Smooth muscle cell (in vitro differentiated cells): Measurements from ENCODE around the gene SP2. TPM values are rescaled to one million over a fixed set of nuclear protein-coding genes. Genes with fewer than 3 reads are reported as not detected.
A peak's percentile ranks its signal among the peaks of the same experiment; 100 is the strongest.

Experiments
- DNase-seq: peaks from one replicate; lab custom pipeline; 2025; ENCODE audit not compliant: unreplicated experiment; lab: John Stamatoyannopoulos, UW
- H2AFZ ChIP-seq: fragments of 200-600 bp; sonication (generic); 2 replicates; pipeline ENCODE4 v1.6.0; 2016; ENCODE audit warnings: antibody characterized with exemption, low read depth, mild to moderate bottlenecking
- H3F3A ChIP-seq: fragments of 200-600 bp; sonication (generic); 2 replicates; pipeline ENCODE4 v1.6.0; 2017; ENCODE audit warnings: antibody characterized with exemption, low read depth
- H3K27ac ChIP-seq: fragments of 200-600 bp; sonication (generic); 2 replicates; pipeline ENCODE4 v1.5.1; 2016; ENCODE audit warnings: low read depth, mild to moderate bottlenecking
- H3K27me3 ChIP-seq: fragments of 200-600 bp; sonication (generic); 2 replicates; pipeline ENCODE4 v1.6.1; 2016; ENCODE audit warnings: low read depth, mild to moderate bottlenecking
- H3K36me3 ChIP-seq: fragments of 200-600 bp; sonication (generic); 2 replicates; pipeline ENCODE4 v1.5.1; 2016; ENCODE audit warnings: low read depth
- H3K4me1 ChIP-seq: fragments of 200-600 bp; sonication (generic); 2 replicates; pipeline ENCODE4 v1.5.1; 2016; ENCODE audit warnings: low read depth
- H3K4me2 ChIP-seq: fragments of 200-600 bp; sonication (generic); 2 replicates; pipeline ENCODE4 v1.6.0; 2016; ENCODE audit warnings: mild to moderate bottlenecking
- H3K4me3 ChIP-seq: fragments of 200-600 bp; sonication (generic); 2 replicates; pipeline ENCODE4 v1.5.1; 2016; ENCODE audit warnings: mild to moderate bottlenecking
- H3K79me2 ChIP-seq: fragments of 200-600 bp; sonication (generic); 2 replicates; pipeline ENCODE4 v1.6.0; 2016; ENCODE audit warnings: low read depth, mild to moderate bottlenecking
- H3K9ac ChIP-seq: fragments of 200-600 bp; sonication (generic); 2 replicates; pipeline ENCODE4 v1.6.0; 2016; ENCODE audit warnings: low read depth
- H3K9me3 ChIP-seq: fragments of 200-600 bp; sonication (generic); replicated peaks from 2 replicates; pipeline ENCODE4 v1.5.1; 2016; ENCODE audit warnings: low read depth
- H4K20me1 ChIP-seq: fragments of 200-600 bp; sonication (generic); 2 replicates; pipeline ENCODE4 v1.6.0; 2016; ENCODE audit warnings: low read depth
- WGBS: methylation state at CpG from one replicate; pipeline ENCODE4 v1.1.7; 2016; ENCODE audit warnings: low lambda C conversion rate; 5-methylcytosine and 5-hydroxymethylcytosine counted together
- polyA plus RNA-seq: library from polyadenylated mRNA; unstranded; fragments of >200 nt; fragmentation: Nextera tagmentation; extraction: Ambion mirVana; gene quantifications from 2 replicates; pipeline ENCODE4 v1.2.1, GENCODE V29; 2016
- total RNA-seq: library from RNA; depleted of rRNA; stranded (reverse); fragments of >200 nt; gene quantifications from 2 replicates; pipeline ENCODE4 v1.2.3, GENCODE V29; 2014
- TF ChIP-seq, protein P1 (sequence below): fragments of 200-600 bp; sonication (generic); IDR thresholded peaks from 2 replicates; pipeline ENCODE4 v1.5.1; 2017; ENCODE audit warnings: borderline replicate concordance, mild to moderate bottlenecking, antibody characterized with exemption; ENCODE audit not compliant: insufficient read depth, poor library complexity, severe bottlenecking

Gene SP2
- total and polyA plus RNA-seq, 2 experiments from 2014 or later: 2.4 to 9.0 TPM

DNA sequence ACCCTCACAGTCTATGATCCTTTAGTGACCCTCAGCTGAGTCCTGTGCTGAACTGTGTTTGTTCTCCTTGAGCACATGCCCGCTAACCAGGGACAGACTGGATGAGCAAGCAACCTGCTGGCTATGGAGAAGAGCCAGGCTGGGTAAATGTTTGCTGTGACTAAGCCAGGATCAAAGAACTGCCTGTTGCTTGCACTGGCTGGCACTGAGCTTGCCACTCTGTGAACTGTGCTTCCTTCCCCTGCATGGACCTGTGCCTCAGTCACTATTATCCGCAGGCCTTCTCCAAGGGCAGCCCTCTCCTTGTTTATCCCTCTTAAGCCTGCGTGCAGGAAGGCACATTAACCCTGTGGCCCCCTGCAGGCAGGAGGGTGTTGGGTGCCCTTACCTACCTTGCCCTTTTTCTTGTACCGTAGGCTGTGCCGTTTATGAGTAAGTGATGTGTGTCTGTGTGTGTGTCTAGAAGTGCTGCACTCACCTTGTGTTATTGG lies 52.7 kb downstream of the SP2 start:
- TF ChIP-seq, protein P1, sequence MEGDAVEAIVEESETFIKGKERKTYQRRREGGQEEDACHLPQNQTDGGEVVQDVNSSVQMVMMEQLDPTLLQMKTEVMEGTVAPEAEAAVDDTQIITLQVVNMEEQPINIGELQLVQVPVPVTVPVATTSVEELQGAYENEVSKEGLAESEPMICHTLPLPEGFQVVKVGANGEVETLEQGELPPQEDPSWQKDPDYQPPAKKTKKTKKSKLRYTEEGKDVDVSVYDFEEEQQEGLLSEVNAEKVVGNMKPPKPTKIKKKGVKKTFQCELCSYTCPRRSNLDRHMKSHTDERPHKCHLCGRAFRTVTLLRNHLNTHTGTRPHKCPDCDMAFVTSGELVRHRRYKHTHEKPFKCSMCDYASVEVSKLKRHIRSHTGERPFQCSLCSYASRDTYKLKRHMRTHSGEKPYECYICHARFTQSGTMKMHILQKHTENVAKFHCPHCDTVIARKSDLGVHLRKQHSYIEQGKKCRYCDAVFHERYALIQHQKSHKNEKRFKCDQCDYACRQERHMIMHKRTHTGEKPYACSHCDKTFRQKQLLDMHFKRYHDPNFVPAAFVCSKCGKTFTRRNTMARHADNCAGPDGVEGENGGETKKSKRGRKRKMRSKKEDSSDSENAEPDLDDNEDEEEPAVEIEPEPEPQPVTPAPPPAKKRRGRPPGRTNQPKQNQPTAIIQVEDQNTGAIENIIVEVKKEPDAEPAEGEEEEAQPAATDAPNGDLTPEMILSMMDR: no peak
- Histone ChIP-seq H2AFZ (peak overlapping the region; percentile 81), H3K9ac (no peak overlapping the region), H3K27ac (no peak overlapping the region), H3K36me3 (no peaks in the 10 kb centered on the region), H3K4me2 (peak overlapping the region; percentile 82), H4K20me1 (no peaks in the 10 kb centered on the region), H3K4me3 (no peak overlapping the region), H3K79me2 (no peaks in the 10 kb centered on the region), H3K27me3 (no peaks in the 10 kb centered on the region), H3K9me3 (no peaks in the 10 kb centered on the region), H3K4me1 (no peaks in the 10 kb centered on the region), H3F3A (no peaks in the 10 kb centered on the region)
- WGBS: 55% methylated on average over 5 of the region's 5 CpGs
- no peak for DNase-seq

DNA sequence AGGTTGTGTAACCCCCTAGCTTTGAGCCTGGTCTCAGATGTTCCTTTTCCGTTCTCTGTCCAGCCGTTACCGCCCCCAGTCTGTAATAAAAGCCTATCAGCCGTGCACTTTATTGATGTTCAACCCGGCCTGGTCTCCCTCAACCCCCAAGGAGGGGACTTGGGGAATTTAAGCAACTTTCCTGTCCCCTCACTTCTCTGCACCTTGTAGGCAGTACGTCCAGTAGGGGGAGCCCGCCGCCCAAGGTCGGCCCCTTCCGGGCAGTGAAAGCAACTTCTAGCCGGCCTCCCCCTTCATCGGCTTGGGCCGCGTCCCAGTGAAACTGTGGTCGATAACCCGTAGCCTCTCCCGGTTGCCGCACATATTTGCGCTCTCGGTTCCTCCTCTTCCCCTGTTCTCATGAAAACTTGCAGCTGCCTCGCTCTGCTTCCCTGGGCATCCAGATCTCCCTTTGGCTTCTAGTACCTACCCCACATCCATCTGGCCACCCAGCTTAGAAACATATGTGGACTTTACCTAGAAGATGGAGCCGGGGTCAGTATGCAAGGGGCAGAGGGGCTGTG lies 53.2 kb downstream of the SP2 start:
- no peaks in the 10 kb centered on the region for H3K4me1 ChIP-seq
- no peaks in the 10 kb centered on the region for H3K79me2 ChIP-seq
- no peak overlapping the region for H3K27ac ChIP-seq
- TF ChIP-seq, protein P1: peak; percentile 89
- DNase-seq: peak; percentile 61
- no peaks in the 10 kb centered on the region for H3F3A ChIP-seq
- peak overlapping the region; percentile 20 for H3K9ac ChIP-seq
- no peaks in the 10 kb centered on the region for H4K20me1 ChIP-seq
- no peaks in the 10 kb centered on the region for H3K36me3 ChIP-seq
- 7% methylated on average over 22 of the region's 22 CpGs for WGBS
- peak overlapping the region; percentile 81 for H2AFZ ChIP-seq
- no peaks in the 10 kb centered on the region for H3K27me3 ChIP-seq
- no peaks in the 10 kb centered on the region for H3K9me3 ChIP-seq
- peak overlapping the region; percentile 27 for H3K4me3 ChIP-seq
- H3K4me2 ChIP-seq: peak overlapping the region; percentile 82

GRCh38 chr17:47949946-47950345 lies 53.9 kb downstream of the SP2 start:
- peak overlapping the region; percentile 82 for H3K4me2 ChIP-seq
- no peak for DNase-seq
- H3K36me3 ChIP-seq: no peaks in the 10 kb centered on the region
- H4K20me1 ChIP-seq: no peaks in the 10 kb centered on the region
- H3K4me3 ChIP-seq: no peak overlapping the region
- TF ChIP-seq, protein P1: no peak
- H3K27ac ChIP-seq: no peak overlapping the region
- H3K79me2 ChIP-seq: no peaks in the 10 kb centered on the region
- 86% methylated on average over 3 of the region's 3 CpGs for WGBS
- H2AFZ ChIP-seq: peak overlapping the region; percentile 81
- no peaks in the 10 kb centered on the region for H3K9me3 ChIP-seq
- no peaks in the 10 kb centered on the region for H3K27me3 ChIP-seq
- H3F3A ChIP-seq: no peaks in the 10 kb centered on the region
- no peak overlapping the region for H3K9ac ChIP-seq
- no peaks in the 10 kb centered on the region for H3K4me1 ChIP-seq

DNA sequence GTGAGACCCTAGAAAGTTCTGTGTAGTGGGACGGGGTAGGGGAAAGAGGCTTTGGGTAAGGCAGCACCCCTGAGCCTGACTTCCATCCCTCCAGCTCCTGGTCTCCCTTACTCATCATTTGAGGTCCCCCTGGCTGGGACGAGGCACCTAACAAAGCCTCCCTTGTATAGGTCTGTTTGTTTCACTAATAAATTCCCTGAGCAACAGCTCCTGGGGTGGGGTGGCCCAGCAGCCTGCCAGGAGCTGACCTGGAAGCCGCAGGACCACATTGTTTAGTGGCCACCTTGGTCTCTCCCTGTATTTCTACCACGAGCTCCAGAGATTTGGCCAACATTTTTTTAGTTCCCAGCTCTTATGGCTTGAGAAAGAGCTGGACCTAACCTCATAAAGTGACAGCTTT lies 54.4 kb downstream of the SP2 start:
- no peak for DNase-seq
- Histone ChIP-seq H3K79me2 (no peaks in the 10 kb centered on the region), H3K4me1 (no peaks in the 10 kb centered on the region), H3K9me3 (no peaks in the 10 kb centered on the region), H3K4me2 (no peak overlapping the region), H3K9ac (no peak overlapping the region), H2AFZ (no peak overlapping the region), H3K36me3 (no peaks in the 10 kb centered on the region), H4K20me1 (no peaks in the 10 kb centered on the region), H3K27ac (no peak overlapping the region), H3K27me3 (no peaks in the 10 kb centered on the region), H3F3A (no peaks in the 10 kb centered on the region), H3K4me3 (no peak overlapping the region)
- TF ChIP-seq, protein P1: no peak
- 67% methylated on average over 4 of the region's 4 CpGs for WGBS
